ENCODE measurements around the gene DLL1.

Gene DLL1

DNA sequence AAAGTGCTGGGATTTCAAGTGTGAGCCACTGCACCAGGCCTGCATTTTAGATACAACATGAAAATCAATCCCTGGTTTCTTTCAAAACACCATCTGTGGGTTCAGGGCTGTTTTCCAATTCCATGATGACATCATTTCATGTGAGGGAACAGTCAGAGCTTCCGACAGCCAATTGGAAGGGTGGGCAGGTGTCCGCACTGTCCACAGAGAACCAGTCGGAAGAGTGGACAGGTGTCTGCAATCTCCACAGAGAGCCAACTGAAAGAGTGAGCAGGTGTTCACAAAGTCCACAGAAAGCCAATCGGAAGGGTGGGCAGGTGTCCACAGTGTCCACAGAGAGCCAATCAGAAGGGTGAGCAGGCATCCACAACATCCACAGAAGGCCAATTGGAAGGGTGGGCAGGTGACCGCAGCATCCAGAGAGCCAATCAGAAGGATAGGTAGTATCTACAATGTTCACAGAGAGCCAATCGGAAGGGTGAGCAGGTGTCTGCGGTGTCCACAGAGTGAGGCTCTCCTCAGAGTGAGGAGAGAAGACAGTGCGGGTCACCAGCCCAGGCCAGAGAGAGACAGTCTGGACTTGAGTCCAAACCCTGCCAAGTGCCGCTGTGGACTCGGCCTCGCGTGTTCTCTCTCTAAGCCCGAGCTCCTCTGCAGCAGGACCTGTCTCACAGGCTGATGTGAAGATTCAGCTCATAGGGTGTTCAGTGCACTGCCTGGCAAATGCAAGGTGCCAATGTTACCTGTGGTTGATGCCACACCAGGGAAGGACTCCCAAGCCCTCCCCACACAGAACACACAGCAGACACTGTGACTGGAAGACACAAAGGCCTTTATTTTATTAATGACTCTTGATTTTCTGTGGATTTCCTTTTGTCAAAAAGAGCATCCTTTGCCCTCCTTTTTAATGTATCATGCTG lies 57.3 kb downstream of the DLL1 start:
- no peak for DNase-seq (ENCODE audit: low spot score)

Small RNA genes lying within 50 kb of the gene (small RNA-seq; reads per million reads assigned to genes)
- gene MIR4644: 0 reads per million in 2 experiments

All from SK-N-DZ (cell line).